Caco-2 (cell line): ENCODE results near the gene OR6V1. TPM values are rescaled to one million over a fixed set of nuclear protein-coding genes. Genes with fewer than 3 reads are reported as not detected.
"Not testable (repeated sequence)": the region's sequence is repeated elsewhere in the genome, so short reads cannot be mapped to it uniquely, and the experiment has no call there.

Experiments
- BruUV-seq: library from RNA; stranded (reverse); fragments of 400-500 nt; replicated peaks from 2 replicates; lab custom pipeline; 2021; lab: Mats Ljungman, UMichigan
- CTCF ChIA-PET: fragments of 300-600 bp; sonication (Branson Sonifier 250); formaldehyde crosslinking; loops from one replicate; lab custom pipeline; 2022; ENCODE audit warnings: antibody characterized with exemption; lab: Charles Lee
- POLR2A ChIA-PET: fragments of 300-600 bp; sonication (Branson Sonifier 250); formaldehyde crosslinking; loops from one replicate; lab custom pipeline; 2022; ENCODE audit warnings: antibody characterized with exemption; lab: Charles Lee
- DNase-seq, 2 experiments: peaks; one replicate each; pipeline versions ENCODE4 v3.0.0 to v3.0.0-alpha.2; 2020 to 2022
- H3K27me3 ChIP-seq: replicated peaks from 2 replicates; pipeline ENCODE4 v1.6.0; 2011; ENCODE audit warnings: low read length; ENCODE audit not compliant: control insufficient read depth, insufficient read depth
- H3K36me3 ChIP-seq: 2 replicates; pipeline ENCODE4 v1.5.1; 2011; ENCODE audit warnings: low read length; ENCODE audit not compliant: control insufficient read depth, insufficient read depth
- H3K4me1 ChIP-seq: fragments of 250-450 bp; sonication (Bioruptor Pico); 2 replicates; pipeline ENCODE4 v1.5.1; 2020; ENCODE audit warnings: mild to moderate bottlenecking
- H3K4me3 ChIP-seq: 2 replicates; pipeline ENCODE4 v1.5.1; 2011; ENCODE audit warnings: low read depth, mild to moderate bottlenecking, control low read depth, low read length
- H3K9me3 ChIP-seq: fragments of 250-450 bp; sonication (Bioruptor Pico); 2 replicates; pipeline ENCODE4 v1.5.1; 2020; ENCODE audit warnings: mild to moderate bottlenecking, moderate library complexity
- H3K27ac Mint-ChIP-seq: one replicate; pipeline ENCODE4 v1.8.0; 2022; ENCODE audit warnings: mixed read lengths; ENCODE audit not compliant: unreplicated experiment
- H3K27me3 Mint-ChIP-seq: one replicate; pipeline ENCODE4 v1.8.0; 2022; ENCODE audit warnings: mixed read lengths; ENCODE audit not compliant: insufficient read depth, unreplicated experiment
- H3K36me3 Mint-ChIP-seq: one replicate; pipeline ENCODE4 v1.8.0; 2022; ENCODE audit warnings: mild to moderate bottlenecking, mixed read lengths; ENCODE audit not compliant: insufficient read depth, unreplicated experiment
- H3K4me1 Mint-ChIP-seq: one replicate; pipeline ENCODE4 v1.8.0; 2022; ENCODE audit warnings: low read depth, mixed read lengths; ENCODE audit not compliant: unreplicated experiment
- H3K4me3 Mint-ChIP-seq: one replicate; pipeline ENCODE4 v1.8.0; 2022; ENCODE audit warnings: mild to moderate bottlenecking, moderate library complexity, mixed read lengths; ENCODE audit not compliant: unreplicated experiment
- H3K9me3 Mint-ChIP-seq: one replicate; pipeline ENCODE4 v1.8.0; 2022; ENCODE audit warnings: mixed read lengths; ENCODE audit not compliant: unreplicated experiment
- intact Hi-C: fragments of 100-400 bp; cut with micrococcal nuclease; formaldehyde crosslinking; loops from one replicate; pipeline ENCODE4 v1.10.0; 2022; ENCODE audit not compliant: unreplicated experiment
- total RNA-seq: library from RNA; stranded (reverse); gene quantifications from 2 replicates; pipeline ENCODE4 v1.2.3, GENCODE V29; 2022
- TF ChIP-seq, protein P1 (sequence below), 2 experiments: fragments of 200-600 bp in 1 of 2; IDR thresholded peaks; 1 replicate in 1 of 2; 2 replicates in 1 of 2; pipeline versions ENCODE4 v1.5.1 to v1.8.0; 2011 to 2022; ENCODE audit warnings: antibody characterized with exemption in 1 of 2, control low read depth in 1 of 2, inconsistent platforms in 1 of 2, low read depth in 1 of 2, low read length in 1 of 2, mild to moderate bottlenecking in 1 of 2, moderate library complexity in 1 of 2; ENCODE audit not compliant: insufficient read depth in 1 of 2, severe bottlenecking in 1 of 2, unreplicated experiment in 1 of 2

Gene OR6V1
- total RNA-seq, 1 experiment from 2014 or later = not detected

GRCh38 chr7:143073556-143073955 is 21.4 kb downstream of the OR6V1 start:
- TF ChIP-seq, protein P1, sequence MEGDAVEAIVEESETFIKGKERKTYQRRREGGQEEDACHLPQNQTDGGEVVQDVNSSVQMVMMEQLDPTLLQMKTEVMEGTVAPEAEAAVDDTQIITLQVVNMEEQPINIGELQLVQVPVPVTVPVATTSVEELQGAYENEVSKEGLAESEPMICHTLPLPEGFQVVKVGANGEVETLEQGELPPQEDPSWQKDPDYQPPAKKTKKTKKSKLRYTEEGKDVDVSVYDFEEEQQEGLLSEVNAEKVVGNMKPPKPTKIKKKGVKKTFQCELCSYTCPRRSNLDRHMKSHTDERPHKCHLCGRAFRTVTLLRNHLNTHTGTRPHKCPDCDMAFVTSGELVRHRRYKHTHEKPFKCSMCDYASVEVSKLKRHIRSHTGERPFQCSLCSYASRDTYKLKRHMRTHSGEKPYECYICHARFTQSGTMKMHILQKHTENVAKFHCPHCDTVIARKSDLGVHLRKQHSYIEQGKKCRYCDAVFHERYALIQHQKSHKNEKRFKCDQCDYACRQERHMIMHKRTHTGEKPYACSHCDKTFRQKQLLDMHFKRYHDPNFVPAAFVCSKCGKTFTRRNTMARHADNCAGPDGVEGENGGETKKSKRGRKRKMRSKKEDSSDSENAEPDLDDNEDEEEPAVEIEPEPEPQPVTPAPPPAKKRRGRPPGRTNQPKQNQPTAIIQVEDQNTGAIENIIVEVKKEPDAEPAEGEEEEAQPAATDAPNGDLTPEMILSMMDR (IDR thresholded peaks at IDR 0.05; ENCODE audit: insufficient read depth in 1 of 2, low read depth in 1 of 2, low read length in 1 of 2, severe bottlenecking in 1 of 2, unreplicated experiment in 1 of 2) = no peak
- Histone ChIP-seq H3K9me3 (no peaks in the 10 kb centered on the region; the same call in 1 of the 2 replicates), H3K27me3 (no peaks in the 10 kb centered on the region), H3K4me1 (no peaks in the 10 kb centered on the region), H3K4me3 (no peak overlapping the region), H3K36me3 (no peaks in the 10 kb centered on the region)
- POLR2A ChIA-PET = no interaction called here
- Mint-ChIP-seq H3K27ac (no peak overlapping the region), H3K4me1 (no peaks in the 10 kb centered on the region), H3K4me3 (no peak overlapping the region), H3K36me3 (no peaks in the 10 kb centered on the region), H3K27me3 (peaks cover 8% of the 10 kb centered on the region), H3K9me3 (peaks cover 9% of the 10 kb centered on the region)
- no peak for DNase-seq
- intact Hi-C loops = no loop called here
- CTCF ChIA-PET = no interaction called here
- no TSS peak for BruUV-seq

GRCh38 chr7:143074141-143074540 is 22.0 kb downstream of the OR6V1 start:
- Histone ChIP-seq H3K27me3 (no peaks in the 10 kb centered on the region), H3K4me3 (no peak overlapping the region), H3K9me3 (no peaks in the 10 kb centered on the region; the same call in 1 of the 2 replicates), H3K4me1 (no peaks in the 10 kb centered on the region), H3K36me3 (no peaks in the 10 kb centered on the region)
- BruUV-seq = no TSS peak
- no peaks in the 10 kb centered on the region for H3K36me3 Mint-ChIP-seq
- peaks cover 9% of the 10 kb centered on the region for H3K9me3 Mint-ChIP-seq
- H3K4me3 Mint-ChIP-seq = no peak overlapping the region
- H3K4me1 Mint-ChIP-seq = no peaks in the 10 kb centered on the region
- DNase-seq = no peak
- CTCF ChIA-PET = no interaction called here
- intact Hi-C loops = no loop called here
- peaks cover 8% of the 10 kb centered on the region for H3K27me3 Mint-ChIP-seq
- POLR2A ChIA-PET = no interaction called here
- TF ChIP-seq, protein P1 (IDR thresholded peaks at IDR 0.05; ENCODE audit: insufficient read depth in 1 of 2, low read depth in 1 of 2, low read length in 1 of 2, severe bottlenecking in 1 of 2, unreplicated experiment in 1 of 2) = no peak
- no peak overlapping the region for H3K27ac Mint-ChIP-seq

- H3K9me3 ChIP-seq = peaks cover 5% of the 10 kb centered on the region; the same call in 1 of the 2 replicates
- no peak for DNase-seq
- peaks cover 12% of the 10 kb centered on the region for H3K27me3 Mint-ChIP-seq
- H3K4me1 ChIP-seq = no peaks in the 10 kb centered on the region
- POLR2A ChIA-PET = no interaction called here
- intact Hi-C loops = no loop called here
- H3K36me3 Mint-ChIP-seq = no peaks in the 10 kb centered on the region
- H3K4me3 Mint-ChIP-seq = no peak overlapping the region
- CTCF ChIA-PET = no interaction called here
- H3K27me3 ChIP-seq = no peaks in the 10 kb centered on the region
- TF ChIP-seq, protein P1 (IDR thresholded peaks at IDR 0.05; ENCODE audit: insufficient read depth in 1 of 2, low read depth in 1 of 2, low read length in 1 of 2, severe bottlenecking in 1 of 2, unreplicated experiment in 1 of 2) = no peak
- H3K4me3 ChIP-seq = no peak overlapping the region
- H3K4me1 Mint-ChIP-seq = no peaks in the 10 kb centered on the region
- BruUV-seq = no TSS peak
- H3K36me3 ChIP-seq = no peaks in the 10 kb centered on the region
- no peaks in the 10 kb centered on the region for H3K9me3 Mint-ChIP-seq
- no peak overlapping the region for H3K27ac Mint-ChIP-seq
Measured at GRCh38 chr7:143085109-143085508, 33.0 kb downstream of the OR6V1 start.

- H3K9me3 ChIP-seq, CTCF ChIA-PET, H3K36me3 ChIP-seq, DNase-seq, BruUV-seq, H3K4me3 ChIP-seq, H3K36me3 Mint-ChIP-seq, H3K4me1 ChIP-seq, H3K27ac Mint-ChIP-seq, H3K4me1 Mint-ChIP-seq, H3K9me3 Mint-ChIP-seq, POLR2A ChIA-PET, intact Hi-C loops, H3K27me3 ChIP-seq, H3K4me3 Mint-ChIP-seq: not testable (repeated sequence)
- H3K27me3 Mint-ChIP-seq = peaks cover 12% of the 10 kb centered on the region
Measured at GRCh38 chr7:143085610-143086009, 33.5 kb downstream of the OR6V1 start.

DNA sequence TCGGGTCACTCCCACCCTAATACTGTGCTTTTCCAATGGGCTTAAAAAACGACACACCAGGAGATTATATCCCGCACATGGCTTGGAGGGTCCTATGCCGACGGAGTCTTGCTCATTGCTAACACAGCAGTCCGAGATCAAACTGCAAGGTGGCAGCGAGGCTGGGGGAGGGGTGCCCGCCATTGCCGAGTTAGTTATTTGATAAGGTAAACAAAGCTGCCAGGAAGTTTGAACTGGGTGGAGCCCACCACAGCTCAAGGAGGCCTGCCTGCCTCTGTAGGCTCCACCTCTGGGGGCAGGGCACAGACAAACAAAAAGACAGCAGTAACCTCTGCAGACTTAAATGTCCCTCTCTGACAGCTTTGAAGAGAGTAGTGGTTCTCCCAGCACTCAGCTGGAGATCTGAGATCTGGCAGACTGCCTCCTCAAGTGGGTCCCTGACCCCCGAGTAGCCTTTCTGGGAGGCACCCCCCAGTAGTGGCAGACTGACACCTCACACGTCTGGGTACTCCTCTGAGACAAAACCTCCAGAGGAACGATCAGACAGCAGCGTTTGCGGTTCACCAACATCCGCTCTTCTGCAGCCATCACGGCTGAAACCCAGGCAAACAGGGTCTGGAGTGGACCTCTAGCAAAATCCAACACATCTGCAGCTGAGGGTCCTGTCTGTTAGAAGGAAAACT is 36.5 kb downstream of the OR6V1 start:
- POLR2A ChIA-PET, H3K9me3 Mint-ChIP-seq: not testable (repeated sequence)

More for the DNA sequence above, 36.5 kb downstream of the OR6V1 start:
- H3K27me3 Mint-ChIP-seq = peaks cover 14% of the 10 kb centered on the region
- H3K27me3 ChIP-seq, H3K4me1 ChIP-seq, H3K36me3 ChIP-seq, intact Hi-C loops, DNase-seq, H3K27ac Mint-ChIP-seq, H3K4me1 Mint-ChIP-seq, H3K4me3 Mint-ChIP-seq, H3K4me3 ChIP-seq, BruUV-seq, H3K9me3 ChIP-seq, H3K36me3 Mint-ChIP-seq: not testable (repeated sequence)
- CTCF ChIA-PET = interaction anchor here (1.3 kb wide), 1 partner anchor 126 kb away, joined by 4 read pairs; no protein-coding TSS in a partner anchor
